ENCODE data around the gene MC1R.
"Not testable (repeated sequence)": the region's sequence is repeated elsewhere in the genome, so short reads cannot be mapped to it uniquely, and the experiment has no call there.

MC1R gene

GRCh38 chr16:89968074-89968473 is 49.4 kb downstream of the MC1R start:
- H3K4me3 Mint-ChIP-seq; H3K27ac Mint-ChIP-seq (ENCODE audit: low read depth); ATAC-seq (replicated peaks; ENCODE audit: extremely low read depth, poor library complexity, severe bottlenecking); H3K27me3 Mint-ChIP-seq; DNase-seq (ENCODE audit: low spot score in 2 of 2); H3K9me3 Mint-ChIP-seq; H3K4me1 Mint-ChIP-seq: not testable (repeated sequence)
- H3K36me3 Mint-ChIP-seq (ENCODE audit: insufficient read depth): peaks cover 13% of the 10 kb centered on the region

GRCh38 chr16:89969741-89970410 is 51.2 kb downstream of the MC1R start:
- Mint-ChIP-seq H3K27ac (ENCODE audit: low read depth) (no peak overlapping the region), H3K27me3 (no peaks in the 10 kb centered on the region), H3K36me3 (ENCODE audit: insufficient read depth) (peaks cover 13% of the 10 kb centered on the region), H3K4me1 (peaks cover 19% of the 10 kb centered on the region), H3K9me3 (no peaks in the 10 kb centered on the region), H3K4me3 (no peak overlapping the region)
- DNase-seq (ENCODE audit: low spot score in 2 of 2) (no peak), ATAC-seq (replicated peaks; ENCODE audit: extremely low read depth, poor library complexity, severe bottlenecking) (no peak)
